Astrocyte of the cerebellum (primary cell): ENCODE data around the gene CCR2.

Experiments
- DNase-seq: peaks from one replicate; pipeline ENCODE4 v3.0.0-alpha.2; 2011; ENCODE audit warnings: low read depth
- H3K4me3 ChIP-seq: 2 replicates; pipeline ENCODE4 v1.5.1; 2011; ENCODE audit warnings: mild to moderate bottlenecking, low read depth, low read length, moderate library complexity
- in situ Hi-C: cut with HindIII; loops from 2 replicates; pipeline ENCODE4 v1.10.0; 2017; ENCODE audit warnings: low sequenced_read_pairs
- TF ChIP-seq, protein P1 (sequence below): IDR thresholded peaks from 2 replicates; pipeline ENCODE4 v1.5.1; 2012; ENCODE audit warnings: low read length, low read depth, moderate library complexity, mild to moderate bottlenecking; ENCODE audit errors: missing control alignments

Gene CCR2

DNA sequence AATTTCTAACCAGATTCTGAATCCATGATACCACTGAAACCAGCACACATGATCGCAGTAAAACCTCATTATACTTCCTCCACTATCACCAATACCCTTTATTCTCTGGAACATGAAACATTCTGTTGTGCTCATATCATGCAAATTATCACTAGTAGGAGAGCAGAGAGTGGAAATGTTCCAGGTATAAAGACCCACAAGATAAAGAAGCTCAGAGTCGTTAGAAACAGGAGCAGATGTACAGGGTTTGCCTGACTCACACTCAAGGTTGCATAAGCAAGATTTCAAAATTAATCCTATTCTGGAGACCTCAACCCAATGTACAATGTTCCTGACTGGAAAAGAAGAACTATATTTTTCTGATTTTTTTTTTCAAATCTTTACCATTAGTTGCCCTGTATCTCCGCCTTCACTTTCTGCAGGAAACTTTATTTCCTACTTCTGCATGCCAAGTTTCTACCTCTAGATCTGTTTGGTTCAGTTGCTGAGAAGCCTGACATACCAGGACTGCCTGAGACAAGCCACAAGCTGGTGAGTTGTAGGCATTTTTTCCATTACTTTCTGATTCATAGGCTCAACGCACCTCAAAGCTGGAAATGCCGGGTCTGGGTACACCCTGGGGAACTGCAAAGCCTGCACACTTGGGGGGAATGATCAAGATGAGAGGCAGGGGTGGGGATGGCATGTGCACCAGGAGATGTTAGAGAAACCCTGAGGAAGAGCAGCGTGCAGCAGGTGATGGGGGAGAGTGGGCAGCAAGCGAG lies at the start of gene CCR2:
Gene CCR2 (plus strand): TSS at position 465 of the 764 bp plus-strand sequence. CDS start 3,417 bp downstream, outside the sequence.
- in situ Hi-C loops, result no loop called here
- H3K4me3 ChIP-seq, result no peak within 1 kb of the TSS
- TF ChIP-seq, protein P1, sequence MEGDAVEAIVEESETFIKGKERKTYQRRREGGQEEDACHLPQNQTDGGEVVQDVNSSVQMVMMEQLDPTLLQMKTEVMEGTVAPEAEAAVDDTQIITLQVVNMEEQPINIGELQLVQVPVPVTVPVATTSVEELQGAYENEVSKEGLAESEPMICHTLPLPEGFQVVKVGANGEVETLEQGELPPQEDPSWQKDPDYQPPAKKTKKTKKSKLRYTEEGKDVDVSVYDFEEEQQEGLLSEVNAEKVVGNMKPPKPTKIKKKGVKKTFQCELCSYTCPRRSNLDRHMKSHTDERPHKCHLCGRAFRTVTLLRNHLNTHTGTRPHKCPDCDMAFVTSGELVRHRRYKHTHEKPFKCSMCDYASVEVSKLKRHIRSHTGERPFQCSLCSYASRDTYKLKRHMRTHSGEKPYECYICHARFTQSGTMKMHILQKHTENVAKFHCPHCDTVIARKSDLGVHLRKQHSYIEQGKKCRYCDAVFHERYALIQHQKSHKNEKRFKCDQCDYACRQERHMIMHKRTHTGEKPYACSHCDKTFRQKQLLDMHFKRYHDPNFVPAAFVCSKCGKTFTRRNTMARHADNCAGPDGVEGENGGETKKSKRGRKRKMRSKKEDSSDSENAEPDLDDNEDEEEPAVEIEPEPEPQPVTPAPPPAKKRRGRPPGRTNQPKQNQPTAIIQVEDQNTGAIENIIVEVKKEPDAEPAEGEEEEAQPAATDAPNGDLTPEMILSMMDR, result no peak
- no peak for DNase-seq

DNA sequence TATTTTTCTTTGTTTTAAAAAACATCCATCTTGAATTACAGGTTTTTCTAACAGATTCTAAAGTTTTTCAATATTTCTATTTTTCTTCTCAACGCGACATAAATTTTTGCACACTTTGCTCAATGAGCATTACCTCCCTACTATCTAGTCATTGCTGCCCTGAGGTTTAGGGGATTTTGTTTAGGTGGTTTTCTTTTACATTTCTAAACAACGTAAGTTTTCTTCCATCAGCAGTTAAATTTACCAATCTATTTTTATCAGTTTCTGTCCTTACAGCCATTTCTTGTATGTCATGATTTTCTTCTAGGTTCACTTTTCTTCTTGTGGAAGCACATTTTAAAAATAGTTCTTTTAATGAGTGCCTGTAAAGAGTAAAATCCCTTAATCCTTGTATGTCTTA lies 49.2 kb upstream of the CCR2 start:
- DNase-seq, result no peak
- TF ChIP-seq, protein P1, result no peak
- in situ Hi-C loops, result no loop called here
- no peak overlapping the region for H3K4me3 ChIP-seq

DNA sequence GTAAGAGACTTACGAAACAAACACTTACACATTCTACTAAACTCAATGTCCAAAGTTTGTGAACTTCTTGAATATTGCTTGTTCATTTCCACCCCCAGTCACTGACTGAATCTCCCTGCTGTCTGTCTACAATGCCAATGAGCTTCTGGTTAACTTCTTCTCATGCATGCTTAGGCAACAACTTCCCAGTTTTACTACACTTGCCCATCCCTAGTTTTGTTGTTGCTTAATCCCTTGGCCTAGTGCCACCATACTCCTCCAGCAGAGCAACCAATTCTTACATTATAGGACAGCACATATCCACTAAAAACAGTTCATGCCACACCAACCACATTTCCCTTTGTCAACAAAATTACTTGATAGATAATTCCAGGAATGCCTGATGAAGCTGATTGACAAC lies 40.9 kb upstream of the CCR2 start:
- no peak overlapping the region for H3K4me3 ChIP-seq
- in situ Hi-C loops, result no loop called here
- DNase-seq, result no peak
- TF ChIP-seq, protein P1, result no peak

DNA sequence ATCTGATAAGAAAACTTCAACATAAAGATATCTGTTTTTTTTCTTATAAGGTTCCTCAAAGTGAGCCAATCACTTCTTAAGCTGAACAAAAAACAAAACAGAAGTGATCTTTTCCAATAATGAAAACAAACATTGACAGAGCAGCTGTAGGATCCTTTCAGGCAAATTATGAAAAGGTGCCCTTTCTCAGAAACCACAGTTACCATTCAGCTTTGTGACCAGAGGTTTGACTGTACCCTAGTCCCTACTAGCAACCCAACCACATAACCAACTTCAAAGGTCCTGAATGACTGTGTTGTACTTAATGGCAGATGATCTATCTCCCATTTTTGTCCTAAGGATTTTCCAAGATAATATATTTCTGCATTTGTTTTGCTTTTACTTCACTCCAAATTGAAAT lies 39.4 kb upstream of the CCR2 start:
- in situ Hi-C loops, result no loop called here
- TF ChIP-seq, protein P1, result no peak
- no peak for DNase-seq
- no peak overlapping the region for H3K4me3 ChIP-seq

DNA sequence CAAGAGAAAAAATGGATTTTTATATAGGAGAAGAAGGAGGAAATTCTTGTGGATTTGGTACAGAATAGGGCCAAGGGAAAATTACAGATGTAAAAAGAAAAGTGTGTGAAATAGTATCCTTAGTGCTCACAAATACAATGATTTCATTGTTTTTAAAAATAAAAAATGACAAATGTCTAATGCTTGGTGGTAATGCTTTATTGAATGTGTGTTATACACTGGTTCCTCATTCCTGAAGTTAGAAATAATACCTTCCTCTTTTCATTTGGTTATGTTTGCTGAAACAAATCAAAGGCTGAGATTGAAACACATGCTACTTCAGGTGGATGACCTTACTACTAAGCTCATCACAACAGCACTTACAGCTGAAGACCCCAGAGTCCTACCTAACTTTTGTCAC lies 37.7 kb upstream of the CCR2 start:
- no peak overlapping the region for H3K4me3 ChIP-seq
- in situ Hi-C loops, result no loop called here
- DNase-seq, result no peak
- TF ChIP-seq, protein P1, result no peak

DNA sequence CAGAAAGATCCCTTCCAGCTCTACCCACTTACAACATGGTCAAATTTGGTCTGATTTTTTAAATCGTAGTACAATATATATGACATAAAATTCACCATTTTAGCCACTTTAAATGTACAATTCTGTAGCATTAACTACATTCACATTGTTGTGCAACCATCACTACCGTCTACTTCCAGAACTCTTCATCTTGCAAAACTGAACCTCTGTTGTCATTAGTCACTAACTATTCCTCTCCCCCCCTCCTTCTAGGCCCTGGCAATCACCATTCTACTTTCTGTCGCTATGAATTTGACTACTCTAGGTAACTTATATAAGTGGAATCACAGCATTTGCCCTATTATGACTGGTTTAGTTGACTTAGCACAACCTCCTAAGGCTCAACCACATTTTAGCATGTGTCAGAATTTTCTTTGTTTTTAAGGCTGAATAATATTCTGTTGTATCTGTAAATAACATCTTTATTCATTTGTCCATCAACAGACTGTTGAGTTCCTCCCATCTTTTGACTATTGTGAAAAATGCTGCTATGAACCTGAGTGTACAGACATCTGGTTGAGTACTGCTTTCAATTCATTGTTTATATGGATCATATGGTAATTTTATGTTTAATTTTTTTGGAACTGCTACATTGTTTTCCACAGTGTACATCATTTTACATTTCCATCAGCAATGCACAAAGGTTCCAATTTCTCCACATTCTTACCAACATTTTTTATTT lies 35.5 kb upstream of the CCR2 start:
- H3K4me3 ChIP-seq, result no peak overlapping the region
- no peak for DNase-seq
- in situ Hi-C loops, result no loop called here
- TF ChIP-seq, protein P1, result no peak
